ENCODE results near the gene MMP28.

The MMP28 gene

GRCh38 chr17:35809855-35810461, 14.5 kb upstream of the MMP28 start:
- Histone ChIP-seq H3K9me2 (ENCODE audit: low read depth, low read length) (no peaks in the 10 kb centered on the region), H3K79me2 (ENCODE audit: insufficient read depth, low read length) (peaks cover 53% of the 10 kb centered on the region), H3K27me3 (ENCODE audit: insufficient read depth, low read length) (no peaks in the 10 kb centered on the region), H3K9ac (ENCODE audit: low read length) (peak overlapping the region; percentile 77), H3K4me1 (ENCODE audit: insufficient read depth, low read length, severe bottlenecking) (peaks cover 29% of the 10 kb centered on the region), H2AFZ (ENCODE audit: low read length) (no peak overlapping the region), H3F3A (ENCODE audit: insufficient read depth, low read length) (no peaks in the 10 kb centered on the region), H4K20me1 (ENCODE audit: insufficient read depth, low read length) (peaks cover 5% of the 10 kb centered on the region; the same call in 1 of the 2 replicates), H3K4me3 (ENCODE audit: low read depth, low read length, poor library complexity, severe bottlenecking) (peak overlapping the region; percentile 72), H3K9me3 (ENCODE audit: low read length) (no peaks in the 10 kb centered on the region), H3K27ac (ENCODE audit: low read depth, low read length, poor library complexity, severe bottlenecking) (peak overlapping the region; percentile 84), H3K4me2 (ENCODE audit: low read length) (peak overlapping the region; percentile 94), H3K36me3 (ENCODE audit: insufficient read depth, low read length) (peaks cover 23% of the 10 kb centered on the region; the same call in 1 of the 2 replicates)
- TF ChIP-seq EZH2 (IDR thresholded peaks at IDR 0.05; ENCODE audit: borderline replicate concordance, low read length) (no peak), CTCF (IDR thresholded peaks at IDR 0.05; ENCODE audit: low read length) (no peak)

- Histone ChIP-seq H3K27ac (ENCODE audit: low read depth, low read length, poor library complexity, severe bottlenecking) (peak within 1 kb of the TSS; percentile 84), H3F3A (ENCODE audit: insufficient read depth, low read length) (no peaks in the 10 kb centered on the region), H3K4me1 (ENCODE audit: insufficient read depth, low read length, severe bottlenecking) (peaks cover 29% of the 10 kb centered on the region), H3K79me2 (ENCODE audit: insufficient read depth, low read length) (peaks cover 46% of the 10 kb centered on the region), H4K20me1 (ENCODE audit: insufficient read depth, low read length) (peaks cover 5% of the 10 kb centered on the region; the same call in 1 of the 2 replicates), H3K4me2 (ENCODE audit: low read length) (peak within 1 kb of the TSS; percentile 94), H3K9me3 (ENCODE audit: low read length) (no peaks in the 10 kb centered on the region), H3K4me3 (ENCODE audit: low read depth, low read length, poor library complexity, severe bottlenecking) (peak within 1 kb of the TSS; percentile 72), H3K9me2 (ENCODE audit: low read depth, low read length) (no peaks in the 10 kb centered on the region), H3K27me3 (ENCODE audit: insufficient read depth, low read length) (no peaks in the 10 kb centered on the region), H3K9ac (ENCODE audit: low read length) (peak within 1 kb of the TSS; percentile 77), H3K36me3 (ENCODE audit: insufficient read depth, low read length) (peaks cover 21% of the 10 kb centered on the region; the same call in 1 of the 2 replicates), H2AFZ (ENCODE audit: low read length) (peak within 1 kb of the TSS; percentile 23; the same call in 1 of the 2 replicates)
- TF ChIP-seq CTCF (IDR thresholded peaks at IDR 0.05; ENCODE audit: low read length) = peak; percentile 84
- TF ChIP-seq EZH2 (IDR thresholded peaks at IDR 0.05; ENCODE audit: borderline replicate concordance, low read length) = no peak
These were observed 13.8 kb upstream of the MMP28 start, which contains the start of gene TAF15 for GRCh38 chr17:35808962-35809854. TAF15 (plus strand) TSS chr17:35809484; CDS start chr17:35809570, 86 bp downstream.

GRCh38 chr17:35808240-35808961, 13.0 kb upstream of the MMP28 start:
- H3K4me1 ChIP-seq (ENCODE audit: insufficient read depth, low read length, severe bottlenecking) = peaks cover 29% of the 10 kb centered on the region
- H3K4me2 ChIP-seq (ENCODE audit: low read length) = peak overlapping the region; percentile 94
- TF ChIP-seq EZH2 (IDR thresholded peaks at IDR 0.05; ENCODE audit: borderline replicate concordance, low read length) (no peak), CTCF (IDR thresholded peaks at IDR 0.05; ENCODE audit: low read length) (no peak)
- H3K79me2 ChIP-seq (ENCODE audit: insufficient read depth, low read length) = peaks cover 38% of the 10 kb centered on the region
- peak overlapping the region; percentile 23; the same call in 1 of the 2 replicates for H2AFZ ChIP-seq (ENCODE audit: low read length)
- peak overlapping the region; percentile 72 for H3K4me3 ChIP-seq (ENCODE audit: low read depth, low read length, poor library complexity, severe bottlenecking)
- peaks cover 21% of the 10 kb centered on the region; the same call in 1 of the 2 replicates for H3K36me3 ChIP-seq (ENCODE audit: insufficient read depth, low read length)
- H3K27ac ChIP-seq (ENCODE audit: low read depth, low read length, poor library complexity, severe bottlenecking) = peak overlapping the region; percentile 84
- no peaks in the 10 kb centered on the region for H3F3A ChIP-seq (ENCODE audit: insufficient read depth, low read length)
- peaks cover 5% of the 10 kb centered on the region; the same call in 1 of the 2 replicates for H4K20me1 ChIP-seq (ENCODE audit: insufficient read depth, low read length)
- no peaks in the 10 kb centered on the region for H3K27me3 ChIP-seq (ENCODE audit: insufficient read depth, low read length)
- H3K9me2 ChIP-seq (ENCODE audit: low read depth, low read length) = no peaks in the 10 kb centered on the region
- H3K9ac ChIP-seq (ENCODE audit: low read length) = peak overlapping the region; percentile 77
- H3K9me3 ChIP-seq (ENCODE audit: low read length) = no peaks in the 10 kb centered on the region
